NK-92 (cell line): Measurements from ENCODE around the gene TMCC3.
"Not testable (repeated sequence)": the region's sequence is repeated elsewhere in the genome, so short reads cannot be mapped to it uniquely, and the experiment has no call there.

ENCODE experiments used
- DNase-seq: peaks from one replicate; lab custom pipeline; 2025; ENCODE audit not compliant: unreplicated experiment; lab: John Stamatoyannopoulos, UW

TMCC3 gene

DNA sequence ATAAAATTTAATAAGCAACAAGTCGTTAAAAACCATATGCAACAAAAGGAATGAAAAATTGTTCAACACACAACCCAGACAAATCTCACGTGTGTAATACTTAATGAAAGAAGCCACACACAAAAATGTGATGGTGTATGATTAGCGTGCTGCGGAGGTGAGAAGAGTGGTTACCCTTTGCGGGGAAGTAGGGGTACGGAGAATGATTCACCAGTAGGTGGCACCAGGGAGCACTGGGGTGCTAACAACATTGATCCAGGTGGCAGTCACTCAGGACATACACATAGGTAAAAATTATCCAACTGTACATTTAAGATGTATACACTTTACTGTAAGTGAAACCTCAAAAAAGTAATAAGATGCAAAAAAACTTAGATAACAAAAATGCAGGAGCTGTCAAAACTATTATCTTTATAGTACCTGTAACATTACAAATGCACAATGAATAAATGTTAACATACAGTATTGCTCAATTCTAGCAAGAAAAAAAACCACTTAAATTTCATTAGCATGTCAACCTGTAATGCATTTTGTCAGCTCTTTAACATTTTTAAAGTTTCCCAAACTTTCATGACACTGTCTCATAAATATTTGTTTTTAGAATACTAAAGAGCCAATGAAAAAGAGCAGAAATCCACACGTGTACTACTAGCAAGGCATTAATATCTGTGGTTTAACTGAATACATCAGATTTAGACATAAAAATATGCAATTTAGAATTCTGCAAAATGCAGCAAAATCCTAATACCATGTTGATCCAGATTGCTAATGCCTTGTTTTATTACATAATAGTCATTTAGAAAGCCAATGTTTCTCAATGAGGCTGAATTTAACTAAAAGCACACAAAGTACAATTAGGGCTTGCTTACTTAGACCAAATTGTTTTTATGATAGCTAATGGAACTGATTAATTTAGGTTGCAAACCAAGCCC, 46.7 kb downstream of the TMCC3 start:
- DNase-seq: no peak

DNA sequence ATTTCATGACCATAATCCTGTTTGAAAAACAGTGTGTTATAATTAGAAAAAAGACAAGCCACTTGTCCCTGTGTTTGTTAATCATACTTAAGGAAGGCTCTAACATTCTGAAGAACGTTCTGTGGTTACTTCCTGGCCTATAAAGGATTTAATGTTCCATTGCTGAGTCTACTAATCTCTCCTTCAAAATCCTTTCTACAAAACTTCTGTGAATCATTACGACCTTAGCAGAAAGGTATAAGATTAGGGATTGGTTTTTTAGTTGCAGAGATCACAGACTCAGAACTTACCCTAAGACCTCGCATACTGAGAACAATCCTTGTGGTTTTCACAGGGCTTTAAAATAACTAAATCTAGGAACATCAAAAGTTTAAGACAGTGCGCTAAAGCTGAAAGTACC, 48.3 kb downstream of the TMCC3 start:
- DNase-seq: no peak

DNA sequence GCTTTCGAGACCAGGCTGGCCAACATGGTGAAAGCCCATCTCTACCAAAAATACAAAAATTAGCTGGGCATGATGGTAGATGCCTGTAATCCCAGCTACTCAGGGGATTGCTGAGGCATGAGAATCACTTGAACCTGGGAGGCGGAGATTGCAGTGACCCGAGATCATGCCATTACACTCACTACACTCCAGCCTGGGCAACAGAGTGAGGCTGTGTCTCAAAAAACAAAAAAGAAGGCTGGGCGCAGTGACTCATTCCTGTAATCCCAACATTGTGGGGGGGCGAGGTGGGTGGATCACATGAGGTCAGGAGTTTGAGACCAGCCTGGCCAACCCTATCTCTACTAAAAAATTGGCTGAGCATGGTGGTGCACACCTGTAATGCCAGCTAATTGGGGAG, 49.0 kb downstream of the TMCC3 start:
- DNase-seq: not testable (repeated sequence)

DNA sequence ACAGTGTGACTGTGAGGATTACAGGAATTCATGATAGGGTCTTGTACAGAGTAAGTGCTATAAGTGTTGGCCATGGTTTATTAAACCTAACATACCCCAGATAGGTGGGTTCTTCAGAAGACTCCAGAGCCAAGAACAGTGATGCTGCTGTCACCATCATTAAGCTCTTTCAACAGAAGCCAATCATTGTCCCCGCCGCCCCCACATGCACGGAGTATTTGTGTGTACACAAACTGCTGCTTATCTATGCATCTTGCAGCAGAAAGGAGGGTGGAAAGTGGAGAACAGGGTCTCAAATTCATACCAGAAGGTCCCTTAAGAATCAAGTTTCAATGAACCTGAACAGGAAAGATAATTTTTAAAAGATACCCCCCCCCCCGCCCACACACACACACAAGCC, 51.2 kb downstream of the TMCC3 start:
- DNase-seq: no peak

DNA sequence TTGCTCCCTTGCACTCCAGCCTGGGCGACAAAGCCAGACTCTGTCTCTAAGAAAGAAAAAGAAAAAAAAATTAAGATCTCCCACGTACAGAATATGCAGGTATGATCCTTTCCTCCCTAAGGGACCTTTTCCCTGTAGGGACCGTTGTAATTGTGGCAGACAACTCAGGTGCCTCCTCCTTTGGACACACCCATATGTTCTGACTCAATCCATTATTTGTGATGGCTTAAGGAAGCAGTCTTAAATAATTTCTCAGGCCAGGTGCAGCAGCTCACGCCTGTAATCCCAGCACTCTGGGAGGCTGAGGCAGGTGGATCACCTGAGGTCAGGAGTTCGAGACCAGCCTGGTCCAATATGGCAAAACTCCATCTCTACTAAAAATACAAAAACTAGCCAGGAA, 53.1 kb downstream of the TMCC3 start:
- DNase-seq: no peak

DNA sequence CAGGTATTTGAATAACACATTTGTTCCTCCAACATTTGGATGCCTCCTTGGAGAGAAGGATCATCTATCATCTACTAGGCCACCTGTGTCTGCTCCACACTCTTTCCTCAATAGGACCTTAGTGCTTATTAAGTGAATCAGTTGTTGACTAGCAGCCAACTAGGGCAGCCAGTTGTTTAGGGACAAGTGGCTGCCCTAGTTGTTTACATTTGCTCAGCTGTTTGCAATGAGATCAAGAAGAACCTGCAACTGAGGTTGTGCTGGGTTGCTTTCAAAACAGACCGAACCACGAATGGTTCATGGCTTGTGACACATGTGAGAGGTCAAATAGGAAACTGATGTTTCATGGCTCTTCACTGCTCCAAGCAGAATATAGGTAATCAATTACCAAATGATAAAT, 53.8 kb downstream of the TMCC3 start:
- no peak for DNase-seq

DNA sequence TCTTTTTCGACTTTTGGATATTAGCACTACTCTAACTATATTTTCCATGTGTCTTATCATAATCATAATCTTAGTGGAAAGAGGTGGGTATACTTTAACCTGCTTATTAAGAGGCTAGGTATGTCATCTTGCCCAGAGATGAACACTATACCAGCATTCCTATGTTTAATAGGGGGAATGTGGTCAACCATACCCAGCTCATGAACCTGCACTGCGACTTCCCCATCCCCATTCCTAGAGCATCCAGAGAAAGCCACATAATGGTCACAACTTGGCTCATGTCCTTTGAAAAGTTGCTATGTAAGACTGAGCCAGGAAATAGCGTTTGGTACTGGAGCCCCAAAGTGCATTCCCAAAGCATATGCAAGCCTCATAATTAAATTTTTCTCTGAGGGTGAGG, 55.2 kb downstream of the TMCC3 start:
- DNase-seq: no peak

DNA sequence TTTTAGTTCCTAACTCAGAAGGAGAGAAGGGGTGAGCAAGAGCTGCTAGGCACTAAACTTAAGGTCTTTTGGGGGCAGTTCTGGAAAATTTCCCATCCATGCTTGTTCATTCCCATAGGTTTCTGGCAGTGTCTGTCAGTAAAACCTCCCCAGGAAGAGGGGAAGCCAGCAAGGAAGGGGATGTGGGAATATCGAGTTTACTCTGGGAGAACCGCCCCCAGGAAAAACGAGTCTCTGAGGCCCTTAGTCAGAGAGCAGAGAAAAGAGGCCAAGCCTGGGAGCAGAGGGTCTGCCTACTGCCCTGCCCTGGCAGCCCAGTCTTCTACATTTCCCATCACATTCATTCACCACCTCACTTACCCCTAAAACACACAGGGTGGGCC, 55.9 kb downstream of the TMCC3 start:
- DNase-seq: no peak

DNA sequence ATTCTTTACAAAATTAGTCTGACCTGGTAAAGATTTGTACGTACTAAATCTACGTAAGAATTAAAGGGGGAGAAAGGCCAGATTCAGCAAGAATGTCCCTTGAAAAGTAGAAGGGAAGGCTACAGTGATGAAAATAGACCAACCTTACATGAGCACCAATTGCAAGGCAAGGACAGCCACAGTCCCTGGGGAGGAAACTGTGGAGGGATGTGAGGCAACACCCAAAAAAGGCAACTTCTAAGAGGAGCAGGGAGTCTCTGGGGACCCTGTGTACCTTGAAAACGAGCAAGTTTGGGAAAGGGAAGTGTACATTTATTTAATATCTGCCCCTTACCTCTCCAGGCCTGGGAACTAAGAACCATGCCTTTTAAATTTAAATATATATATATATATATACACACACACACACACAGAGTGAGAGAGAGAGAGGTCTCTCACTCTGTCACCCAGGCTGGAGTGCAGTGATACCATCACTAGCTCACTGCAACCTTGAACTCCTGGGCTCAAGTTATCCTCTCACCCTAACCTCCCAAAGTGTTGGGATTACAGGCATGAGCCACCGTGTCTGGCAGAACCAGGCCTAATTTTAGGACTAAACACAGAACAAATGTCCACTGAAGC, 56.4 kb downstream of the TMCC3 start:
- DNase-seq: no peak

DNA sequence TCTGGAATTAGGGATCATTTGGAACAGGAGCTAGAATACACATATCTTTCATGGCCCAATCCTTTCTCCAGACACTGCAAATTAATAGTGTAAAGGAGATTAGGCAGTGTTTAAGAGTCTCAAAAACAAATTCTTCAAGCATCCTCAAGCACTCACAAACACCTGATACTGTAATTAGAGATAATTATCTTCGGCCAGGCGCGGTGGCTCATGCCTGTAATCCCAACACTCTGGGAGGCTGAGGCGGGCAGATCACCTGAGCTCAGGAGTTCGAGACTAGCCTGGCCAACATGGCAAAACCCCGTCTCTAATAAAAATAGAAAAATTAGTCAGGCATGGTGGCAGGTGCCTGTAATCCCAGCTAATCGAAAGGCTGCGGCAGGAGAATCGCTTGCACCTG, 57.6 kb downstream of the TMCC3 start:
- DNase-seq: not testable (repeated sequence)

DNA sequence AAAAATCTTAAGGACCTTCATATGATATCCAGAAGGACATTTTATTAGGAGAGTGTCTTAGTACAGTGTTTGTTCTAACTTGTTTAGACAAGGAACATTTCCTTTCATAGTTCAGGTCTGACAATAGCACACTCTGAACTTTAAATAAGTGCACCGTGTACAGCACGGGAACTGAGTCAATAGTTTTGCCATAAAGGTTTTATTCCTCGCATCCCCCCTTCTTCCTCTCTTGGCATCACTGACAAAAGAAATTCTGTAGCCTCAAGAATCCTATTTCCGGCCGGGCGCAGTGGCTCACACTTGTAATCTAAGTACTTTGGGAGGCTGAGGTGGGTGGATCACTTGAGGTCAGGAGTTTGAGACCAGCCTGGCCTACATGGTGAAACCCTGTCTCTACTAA, 58.3 kb downstream of the TMCC3 start:
- DNase-seq: no peak

DNA sequence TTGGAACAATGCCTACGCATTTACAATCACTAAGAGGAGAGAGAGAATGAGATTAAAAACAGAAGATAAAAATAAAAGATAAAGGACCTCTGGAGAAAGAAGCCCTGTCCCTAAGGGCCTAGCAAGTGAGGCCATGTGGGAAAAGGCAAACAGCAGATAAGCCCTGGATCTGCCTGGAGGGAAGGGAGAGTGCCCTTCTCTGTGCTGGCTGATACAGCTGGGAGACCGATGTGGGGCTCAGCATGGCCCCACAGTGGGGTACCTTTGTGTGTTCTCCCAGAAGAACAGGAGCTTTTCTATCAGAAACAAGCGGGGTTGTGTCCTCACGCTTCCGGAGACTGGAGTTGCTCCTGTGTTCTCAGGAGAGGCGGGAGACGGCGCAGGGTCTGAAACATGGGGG, 59.9 kb downstream of the TMCC3 start:
- DNase-seq: no peak

DNA sequence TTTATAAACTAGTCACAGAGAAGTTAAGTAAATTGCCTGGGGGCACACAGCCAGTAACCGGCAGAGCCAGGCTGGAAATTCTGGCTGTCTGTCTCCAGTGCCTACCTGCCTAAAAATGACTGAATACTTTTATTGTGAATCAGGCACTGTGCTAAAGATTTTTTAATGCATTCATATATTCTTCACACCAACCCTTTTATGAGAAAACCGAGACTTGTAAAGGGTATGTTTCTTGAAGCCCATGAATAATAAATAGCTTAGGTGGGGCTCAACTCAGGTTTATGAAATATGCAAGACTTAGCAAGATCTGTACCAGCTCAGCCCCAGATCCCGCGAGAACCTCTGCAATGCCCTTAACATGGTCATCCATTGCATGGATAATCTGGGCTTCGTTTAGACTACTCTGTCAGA, 60.8 kb downstream of the TMCC3 start:
- no peak for DNase-seq

DNA sequence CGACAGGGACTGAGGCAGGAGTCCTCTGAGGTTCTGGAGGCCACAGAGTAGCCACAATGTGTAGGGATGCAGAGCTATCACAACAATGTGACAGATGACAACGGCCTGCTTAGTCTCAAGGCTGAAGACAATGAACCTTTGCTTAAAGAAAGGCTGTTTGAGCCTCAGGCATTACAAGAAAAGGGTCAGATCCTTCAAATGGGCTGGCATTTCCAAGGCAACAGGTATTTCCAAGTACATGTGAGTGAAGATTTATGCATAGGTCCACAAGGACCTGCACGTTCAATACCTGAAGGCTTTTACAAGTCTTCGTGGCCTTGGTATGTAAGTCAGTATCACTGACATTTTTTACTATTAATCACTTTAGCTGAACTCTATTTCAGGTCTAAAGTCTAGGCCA, 62.0 kb downstream of the TMCC3 start:
- DNase-seq: no peak

DNA sequence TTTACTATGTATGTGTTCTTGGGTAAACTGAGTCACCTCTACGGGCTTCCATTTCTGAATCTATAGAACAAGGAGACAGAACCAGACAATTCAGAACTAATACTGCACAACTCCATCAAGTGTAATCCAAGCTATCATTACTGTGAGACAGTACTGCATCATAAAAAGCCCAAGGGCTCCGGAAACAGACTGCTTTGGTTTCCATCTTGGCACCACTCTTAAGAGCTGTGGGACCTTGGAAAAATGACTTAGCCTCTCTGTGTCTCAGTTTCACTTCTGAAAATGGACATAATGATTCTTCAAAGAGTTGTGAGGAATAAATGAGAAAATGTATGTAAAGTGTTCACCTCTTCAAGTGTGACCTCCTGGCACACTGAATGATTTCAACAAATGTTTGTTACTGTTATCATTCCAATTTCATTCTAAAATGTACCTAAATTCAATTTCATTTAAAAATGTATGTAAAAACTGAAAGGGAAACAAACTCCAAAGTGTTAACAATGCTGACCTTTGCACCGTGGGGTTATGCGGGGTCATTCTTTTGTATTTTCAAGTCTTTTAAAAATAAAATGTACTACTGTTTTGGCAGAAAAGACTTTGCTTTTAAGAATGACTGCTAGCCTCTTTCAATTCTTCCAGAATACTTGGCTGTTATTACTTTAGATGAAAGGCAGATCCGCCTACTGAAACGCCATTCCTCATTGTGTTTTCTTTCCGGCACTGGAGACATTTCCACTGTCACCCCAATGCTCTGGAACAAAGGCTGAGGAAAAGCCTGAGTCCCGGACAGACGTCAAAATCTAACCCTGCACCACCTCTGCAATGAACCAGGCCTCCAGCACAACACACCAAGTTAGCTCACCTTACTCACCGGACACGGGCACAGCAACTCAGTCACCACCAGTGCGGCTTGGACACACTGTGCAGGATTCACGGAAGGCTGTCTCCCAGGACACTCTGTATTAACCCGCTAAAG, 62.8 kb downstream of the TMCC3 start:
- no peak for DNase-seq

DNA sequence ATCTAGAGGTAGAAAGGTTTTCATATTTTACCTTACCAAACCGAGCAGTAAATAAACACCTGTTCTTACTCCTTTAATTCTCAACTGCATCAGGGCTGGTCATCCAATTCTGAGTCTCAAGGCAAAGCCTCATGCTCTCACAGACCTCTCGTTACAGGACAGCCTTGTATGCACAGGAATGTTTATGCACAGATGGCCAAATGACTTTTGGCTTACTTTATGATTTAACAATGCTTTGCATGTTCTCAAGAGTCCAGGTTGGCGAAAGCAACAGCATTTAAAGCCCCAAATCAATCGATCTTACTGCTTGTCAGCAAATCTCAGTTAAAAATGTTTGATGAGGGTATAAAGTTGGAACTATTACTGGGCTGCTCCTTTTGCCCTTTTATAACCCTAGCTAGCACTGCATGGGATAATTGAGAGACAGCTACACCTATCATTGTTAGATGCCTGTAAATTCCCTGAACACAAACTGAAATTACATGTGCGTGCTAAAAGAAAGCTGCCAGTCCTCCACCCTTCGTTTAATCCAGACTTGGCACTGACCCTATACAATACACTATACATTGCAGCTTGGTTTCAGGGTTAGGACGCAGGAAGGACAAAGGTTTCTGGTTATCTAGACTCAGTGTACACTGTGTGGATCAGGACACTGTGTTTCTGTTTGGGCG, 63.6 kb downstream of the TMCC3 start:
- DNase-seq: no peak

DNA sequence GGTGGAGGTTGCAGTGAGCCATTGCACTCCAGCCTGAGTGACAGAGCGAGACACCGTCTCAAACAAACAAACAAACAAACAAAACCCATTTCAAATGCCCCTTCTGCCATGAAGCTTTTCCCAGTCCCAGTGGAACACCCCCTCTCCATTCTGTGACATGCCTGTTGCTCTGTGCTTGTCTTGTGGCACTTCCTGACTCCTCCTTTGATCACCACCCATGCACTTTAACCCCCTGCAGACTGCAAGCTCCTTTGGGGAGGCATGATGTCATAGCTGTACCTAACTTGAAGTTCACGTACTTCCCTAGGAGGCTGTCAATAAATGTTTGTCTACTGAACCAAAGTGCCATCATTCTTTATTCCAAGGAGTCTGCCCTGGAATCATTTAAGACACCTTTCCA, 64.7 kb downstream of the TMCC3 start:
- no peak for DNase-seq

DNA sequence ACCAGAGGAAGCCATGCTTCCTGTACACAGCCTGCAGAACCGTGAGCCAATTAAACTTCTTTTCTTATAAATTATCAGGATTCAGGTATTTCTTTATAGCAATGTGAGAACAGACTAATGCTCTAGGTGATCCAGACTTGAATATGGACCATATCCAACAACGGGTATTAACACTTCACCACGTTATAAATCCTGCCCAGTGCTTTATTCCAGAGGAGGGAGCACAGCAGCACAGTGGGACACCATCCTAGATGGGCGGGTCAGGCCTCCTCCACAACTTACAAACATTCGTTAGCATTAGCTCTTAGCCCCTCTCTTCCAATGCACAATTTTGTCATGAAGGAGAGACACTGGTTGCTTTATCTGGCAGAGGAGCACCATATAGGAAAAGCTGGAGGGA, 66.0 kb downstream of the TMCC3 start:
- no peak for DNase-seq

DNA sequence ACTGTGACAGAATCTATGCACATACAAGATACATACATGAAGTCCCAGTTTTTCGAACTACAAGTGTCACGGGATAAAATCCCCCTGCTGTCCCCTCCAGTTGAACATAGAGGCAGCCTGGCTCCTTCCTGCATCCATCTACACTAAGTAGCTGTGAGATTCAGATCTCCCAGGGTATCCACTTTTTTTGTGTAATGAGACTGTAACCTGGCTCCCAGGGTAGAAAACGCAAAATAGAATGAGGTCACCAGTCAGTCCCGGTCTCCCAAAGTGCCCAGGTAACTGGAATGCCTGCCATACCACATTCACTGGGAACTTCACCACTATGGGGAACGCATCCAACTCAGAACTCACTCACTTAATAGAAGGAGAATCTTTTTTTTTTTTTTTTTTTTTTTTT, 67.8 kb downstream of the TMCC3 start:
- DNase-seq: no peak

DNA sequence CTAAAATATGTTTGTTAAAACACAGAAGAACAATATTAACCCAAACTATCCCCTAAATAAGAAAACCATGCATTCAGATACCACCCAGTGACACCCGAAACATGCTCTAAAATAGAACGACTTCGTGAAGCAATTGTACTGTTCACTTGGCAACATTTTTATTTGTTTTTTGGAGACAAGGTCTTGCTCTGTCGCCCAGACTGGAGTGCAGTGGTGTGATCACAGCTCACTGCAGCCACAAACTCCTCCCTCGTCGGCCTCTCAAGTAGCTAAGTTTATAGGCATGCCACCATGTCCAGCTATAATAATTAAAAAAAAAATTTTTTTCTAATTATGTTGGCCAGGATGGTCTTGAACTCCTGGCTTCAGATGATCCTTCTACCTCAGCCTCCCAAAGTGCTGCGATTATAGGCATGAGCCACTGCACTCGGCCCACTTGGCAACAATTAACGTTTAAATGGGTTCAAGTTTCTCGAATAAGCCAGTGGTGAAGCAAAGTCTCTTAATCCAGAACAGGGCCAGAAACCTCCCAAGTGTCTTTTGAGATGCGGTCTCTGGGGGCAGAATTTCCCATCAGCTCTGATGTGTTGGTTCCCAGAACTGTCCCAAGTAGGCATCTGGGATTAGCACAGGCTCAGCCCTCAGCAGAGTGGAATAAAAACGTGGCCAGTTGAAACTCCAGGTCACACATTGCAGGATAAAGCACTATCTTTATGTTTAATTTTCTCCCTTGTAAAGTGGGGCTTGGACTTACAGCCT, 74.5 kb downstream of the TMCC3 start:
- no peak for DNase-seq
